ENCODE measurements around the gene PTPRN2.

Gene PTPRN2

GRCh38 chr7:158415316-158415715, 172.3 kb downstream of the PTPRN2 start:
- DNase-seq (ENCODE audit: low read depth), result no peak
- TF ChIP-seq, protein P1, sequence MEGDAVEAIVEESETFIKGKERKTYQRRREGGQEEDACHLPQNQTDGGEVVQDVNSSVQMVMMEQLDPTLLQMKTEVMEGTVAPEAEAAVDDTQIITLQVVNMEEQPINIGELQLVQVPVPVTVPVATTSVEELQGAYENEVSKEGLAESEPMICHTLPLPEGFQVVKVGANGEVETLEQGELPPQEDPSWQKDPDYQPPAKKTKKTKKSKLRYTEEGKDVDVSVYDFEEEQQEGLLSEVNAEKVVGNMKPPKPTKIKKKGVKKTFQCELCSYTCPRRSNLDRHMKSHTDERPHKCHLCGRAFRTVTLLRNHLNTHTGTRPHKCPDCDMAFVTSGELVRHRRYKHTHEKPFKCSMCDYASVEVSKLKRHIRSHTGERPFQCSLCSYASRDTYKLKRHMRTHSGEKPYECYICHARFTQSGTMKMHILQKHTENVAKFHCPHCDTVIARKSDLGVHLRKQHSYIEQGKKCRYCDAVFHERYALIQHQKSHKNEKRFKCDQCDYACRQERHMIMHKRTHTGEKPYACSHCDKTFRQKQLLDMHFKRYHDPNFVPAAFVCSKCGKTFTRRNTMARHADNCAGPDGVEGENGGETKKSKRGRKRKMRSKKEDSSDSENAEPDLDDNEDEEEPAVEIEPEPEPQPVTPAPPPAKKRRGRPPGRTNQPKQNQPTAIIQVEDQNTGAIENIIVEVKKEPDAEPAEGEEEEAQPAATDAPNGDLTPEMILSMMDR (IDR thresholded peaks at IDR 0.05; ENCODE audit: low read depth, low read length, missing control alignments), result no peak
- no peak overlapping the region for H3K4me3 ChIP-seq (ENCODE audit: low read depth, low read length)

DNA sequence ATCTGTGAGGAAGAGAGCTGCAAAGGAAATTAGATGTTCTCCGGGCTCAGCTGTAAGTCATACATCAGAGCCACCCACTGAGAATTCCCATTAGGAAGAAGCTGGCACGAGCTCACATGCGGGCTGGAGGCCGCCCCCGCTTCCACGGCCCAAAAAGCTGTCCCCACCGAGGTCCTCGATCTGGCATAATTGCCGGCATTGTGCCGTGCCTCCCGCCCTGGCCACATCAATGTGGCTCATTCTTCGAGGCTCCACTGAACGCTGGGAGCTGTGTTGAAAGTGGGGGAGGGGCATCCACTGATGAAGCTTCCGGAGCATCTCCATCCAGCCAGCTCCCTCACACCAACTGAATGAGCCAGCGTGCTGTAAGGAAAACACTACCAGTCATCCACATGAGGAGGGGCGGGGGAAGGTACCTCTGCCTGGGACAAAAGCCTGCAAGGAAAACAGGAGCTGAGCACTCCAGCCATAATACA, 173.1 kb downstream of the PTPRN2 start:
- H3K4me3 ChIP-seq (ENCODE audit: low read depth, low read length), result no peak overlapping the region
- TF ChIP-seq, protein P1 (IDR thresholded peaks at IDR 0.05; ENCODE audit: low read depth, low read length, missing control alignments), result no peak
- no peak for DNase-seq (ENCODE audit: low read depth)

- DNase-seq (ENCODE audit: low read depth), result no peak
- TF ChIP-seq, protein P1 (IDR thresholded peaks at IDR 0.05; ENCODE audit: low read depth, low read length, missing control alignments), result no peak
- no peak overlapping the region for H3K4me3 ChIP-seq (ENCODE audit: low read depth, low read length)
Observed at GRCh38 chr7:158414002-158414401, 173.6 kb downstream of the PTPRN2 start.

GRCh38 chr7:158411232-158411950, 176.2 kb downstream of the PTPRN2 start:
- no peak overlapping the region for H3K4me3 ChIP-seq (ENCODE audit: low read depth, low read length)
- TF ChIP-seq, protein P1 (IDR thresholded peaks at IDR 0.05; ENCODE audit: low read depth, low read length, missing control alignments), result no peak
- DNase-seq (ENCODE audit: low read depth), result no peak

- TF ChIP-seq, protein P1 (IDR thresholded peaks at IDR 0.05; ENCODE audit: low read depth, low read length, missing control alignments), result no peak
- H3K4me3 ChIP-seq (ENCODE audit: low read depth, low read length), result no peak overlapping the region
- DNase-seq (ENCODE audit: low read depth), result no peak
Observed at GRCh38 chr7:158410720-158411119, 176.9 kb downstream of the PTPRN2 start.

- DNase-seq (ENCODE audit: low read depth), result no peak
- no peak overlapping the region for H3K4me3 ChIP-seq (ENCODE audit: low read depth, low read length)
- TF ChIP-seq, protein P1 (IDR thresholded peaks at IDR 0.05; ENCODE audit: low read depth, low read length, missing control alignments), result no peak
Observed at GRCh38 chr7:158409816-158410330, 177.8 kb downstream of the PTPRN2 start.

DNA sequence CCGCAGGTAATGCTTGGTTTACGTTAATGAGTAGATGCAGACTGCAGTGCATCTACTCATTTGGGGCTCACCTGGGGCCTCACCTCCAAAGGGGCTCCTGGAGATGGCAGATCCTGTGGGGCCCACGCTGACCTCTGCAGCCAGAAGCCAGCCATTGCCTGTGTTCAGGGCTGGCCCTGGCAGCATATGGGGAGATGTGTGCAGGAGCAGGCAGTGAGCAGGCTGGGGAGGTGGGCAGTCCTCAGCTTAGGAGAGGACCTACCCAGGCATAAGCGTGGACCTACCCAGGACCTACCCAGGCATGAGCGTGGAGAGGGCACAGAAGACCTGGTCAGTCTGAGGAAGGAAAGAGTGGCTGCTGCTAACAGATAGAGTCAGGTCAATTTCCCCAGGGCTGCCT, 178.5 kb downstream of the PTPRN2 start:
- DNase-seq (ENCODE audit: low read depth), result no peak
- TF ChIP-seq, protein P1 (IDR thresholded peaks at IDR 0.05; ENCODE audit: low read depth, low read length, missing control alignments), result no peak
- no peak overlapping the region for H3K4me3 ChIP-seq (ENCODE audit: low read depth, low read length)
